HG02840 (cell line): ENCODE results near the gene TASL.
"Not testable (repeated sequence)": the region's sequence is repeated elsewhere in the genome, so short reads cannot be mapped to it uniquely, and the experiment has no call there.

Experiments used
- ATAC-seq: cut with Tn5 transposase; IDR thresholded peaks from one replicate; pipeline ENCODE4 v1.9.1; 2021; ENCODE audit warnings: mild to moderate bottlenecking, moderate library complexity, moderate number of reproducible peaks; ENCODE audit not compliant: unreplicated experiment, low FRiP score

TASL gene

GRCh38 chrX:30577362-30577991 is at the start of gene TASL:
Gene TASL, minus strand, starts transcription at chrX:30577766. Its CDS starts 17,411 bp downstream, at chrX:30560355.
- ATAC-seq = peak; percentile 78

- no peak for ATAC-seq
These were observed 48.8 kb upstream of the TASL start for GRCh38 chrX:30626402-30626801.

- no peak for ATAC-seq
These were observed 44.8 kb upstream of the TASL start for GRCh38 chrX:30622361-30622760.

- no peak for ATAC-seq
These were observed 43.5 kb upstream of the TASL start for GRCh38 chrX:30620980-30621618.

GRCh38 chrX:30620125-30620524 is 42.6 kb upstream of the TASL start:
- no peak for ATAC-seq

- no peak for ATAC-seq
These were observed 40.7 kb upstream of the TASL start for GRCh38 chrX:30618160-30618765.

GRCh38 chrX:30615229-30615628 is 37.7 kb upstream of the TASL start:
- ATAC-seq = no peak

- no peak for ATAC-seq
These were observed 36.2 kb upstream of the TASL start for GRCh38 chrX:30613721-30614120.

GRCh38 chrX:30612250-30612655 is 34.7 kb upstream of the TASL start:
- no peak for ATAC-seq

GRCh38 chrX:30610026-30610425 is 32.5 kb upstream of the TASL start:
- no peak for ATAC-seq

- no peak for ATAC-seq
These were observed 29.6 kb upstream of the TASL start for GRCh38 chrX:30607155-30607554.

GRCh38 chrX:30600269-30601176 is 23.0 kb upstream of the TASL start:
- not testable (repeated sequence) for ATAC-seq

GRCh38 chrX:30597216-30598012 is 19.8 kb upstream of the TASL start:
- peak; percentile 68 for ATAC-seq

- ATAC-seq = peak; percentile 48
These were observed 16.1 kb upstream of the TASL start for GRCh38 chrX:30593440-30594200.

GRCh38 chrX:30592831-30593230 is 15.3 kb upstream of the TASL start:
- ATAC-seq = no peak

GRCh38 chrX:30590368-30590767 is 12.8 kb upstream of the TASL start:
- no peak for ATAC-seq

- peak; percentile 42 for ATAC-seq
These were observed 11.8 kb upstream of the TASL start for GRCh38 chrX:30589146-30589888.

GRCh38 chrX:30586516-30586915 is 8.9 kb upstream of the TASL start:
- no peak for ATAC-seq

- no peak for ATAC-seq
These were observed 5.1 kb upstream of the TASL start for GRCh38 chrX:30582664-30583063.
